HG02870 (cell line): Measurements from ENCODE around the gene HTR3E.
"Not testable (repeated sequence)": the region's sequence is repeated elsewhere in the genome, so short reads cannot be mapped to it uniquely, and the experiment has no call there.

Experiments
- ATAC-seq: cut with Tn5 transposase; IDR thresholded peaks from one replicate; pipeline ENCODE4 v1.9.1; 2021; ENCODE audit warnings: mild to moderate bottlenecking, moderate library complexity; ENCODE audit not compliant: unreplicated experiment

The HTR3E gene, protein sequence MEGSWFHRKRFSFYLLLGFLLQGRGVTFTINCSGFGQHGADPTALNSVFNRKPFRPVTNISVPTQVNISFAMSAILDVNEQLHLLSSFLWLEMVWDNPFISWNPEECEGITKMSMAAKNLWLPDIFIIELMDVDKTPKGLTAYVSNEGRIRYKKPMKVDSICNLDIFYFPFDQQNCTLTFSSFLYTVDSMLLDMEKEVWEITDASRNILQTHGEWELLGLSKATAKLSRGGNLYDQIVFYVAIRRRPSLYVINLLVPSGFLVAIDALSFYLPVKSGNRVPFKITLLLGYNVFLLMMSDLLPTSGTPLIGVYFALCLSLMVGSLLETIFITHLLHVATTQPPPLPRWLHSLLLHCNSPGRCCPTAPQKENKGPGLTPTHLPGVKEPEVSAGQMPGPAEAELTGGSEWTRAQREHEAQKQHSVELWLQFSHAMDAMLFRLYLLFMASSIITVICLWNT

GRCh38 chr3:184096811-184097383 lies at the start of gene HTR3E:
Gene HTR3E, plus strand, starts transcription at chr3:184097064. Its CDS starts 466 bp downstream, at chr3:184097530.
- no peak for ATAC-seq

- no peak for ATAC-seq
Observed at GRCh38 chr3:184050217-184050847, 46.5 kb upstream of the HTR3E start.

- no peak for ATAC-seq
Observed at GRCh38 chr3:184052767-184053166, 44.1 kb upstream of the HTR3E start, which contains the start of gene HTR3C. Gene HTR3C, plus strand, starts transcription at chr3:184053047. Its CDS starts 34 bp downstream, at chr3:184053081.

DNA sequence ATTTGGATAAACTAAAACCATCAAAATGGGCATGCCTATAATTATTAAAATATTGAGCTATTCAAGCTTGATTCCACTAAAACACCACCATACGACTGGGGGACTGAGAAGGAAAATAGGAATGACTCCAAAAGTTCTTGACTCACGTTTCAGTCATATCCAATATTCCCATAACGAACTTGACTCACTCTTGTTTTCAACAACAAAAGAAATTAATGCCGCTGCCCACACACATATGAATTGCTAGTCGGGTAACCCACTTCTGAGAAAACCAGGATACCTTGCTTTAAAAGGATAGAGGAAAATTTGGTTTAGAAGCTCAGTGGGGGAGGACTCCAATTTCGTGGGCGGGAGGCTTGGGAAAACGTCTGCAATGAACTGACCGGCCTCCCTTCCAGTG lies 38.8 kb upstream of the HTR3E start:
- ATAC-seq: no peak

DNA sequence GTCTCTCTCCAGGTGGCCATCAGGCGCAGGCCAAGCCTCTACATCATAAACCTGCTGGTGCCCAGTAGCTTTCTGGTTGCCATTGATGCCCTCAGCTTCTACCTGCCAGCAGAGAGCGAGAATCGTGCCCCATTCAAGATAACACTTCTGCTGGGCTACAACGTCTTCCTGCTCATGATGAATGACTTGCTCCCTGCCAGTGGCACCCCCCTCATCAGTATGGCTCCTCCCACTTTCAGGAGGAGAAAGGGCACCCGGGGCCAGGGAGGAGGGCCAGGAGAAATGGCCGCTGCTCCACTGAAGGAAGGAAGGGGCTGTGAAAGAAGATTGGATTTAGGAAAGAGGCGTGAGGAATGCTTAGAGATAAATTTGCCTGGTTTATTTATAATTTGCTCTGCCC lies 37.4 kb upstream of the HTR3E start:
- ATAC-seq: no peak

- no peak for ATAC-seq
Observed at GRCh38 chr3:184062637-184063036, 34.2 kb upstream of the HTR3E start.

GRCh38 chr3:184066211-184066610 lies 30.7 kb upstream of the HTR3E start:
- no peak for ATAC-seq

DNA sequence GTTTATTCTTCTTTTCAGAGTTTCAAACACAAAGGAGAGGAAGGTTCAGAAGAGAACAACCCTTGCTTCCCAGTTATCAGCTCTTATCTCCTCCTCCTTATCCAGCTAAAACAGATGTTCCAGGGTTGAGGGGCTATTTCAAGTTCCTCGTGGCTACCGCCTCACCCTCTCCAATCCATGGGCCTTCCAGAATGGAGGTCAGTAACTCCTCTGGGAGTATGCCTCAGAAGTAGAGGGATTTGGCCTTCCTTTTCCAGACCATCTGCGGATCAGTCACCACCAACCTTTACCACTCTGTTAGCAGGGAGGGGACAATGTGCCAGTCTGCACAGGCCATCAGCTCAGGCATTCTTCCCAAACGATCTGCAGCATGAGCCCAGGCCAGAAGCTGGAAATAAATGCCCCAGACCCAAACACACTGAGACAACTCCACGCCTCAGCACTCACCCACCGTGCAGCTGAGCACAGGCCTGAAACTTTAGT lies 29.2 kb upstream of the HTR3E start:
- no peak for ATAC-seq

DNA sequence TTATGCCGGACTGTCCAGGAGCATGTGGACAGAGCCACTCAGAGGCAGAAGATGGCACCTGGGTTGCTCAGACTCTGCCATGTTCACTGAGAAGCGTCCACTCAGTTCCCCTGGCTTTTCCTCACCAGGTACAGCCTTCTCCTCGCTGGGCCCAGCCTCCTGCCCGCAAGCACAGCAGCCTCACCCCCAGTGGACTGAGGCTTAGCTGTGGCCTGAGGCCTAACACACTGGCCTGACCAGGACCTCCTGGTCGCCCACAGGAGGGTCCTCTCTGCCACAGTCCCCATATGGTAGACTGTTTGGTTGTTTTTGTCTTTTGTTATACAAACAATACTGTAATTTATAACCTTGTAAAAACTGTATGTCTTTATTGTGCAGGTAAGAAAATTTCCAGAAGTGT lies 28.5 kb upstream of the HTR3E start:
- ATAC-seq: no peak

GRCh38 chr3:184071142-184071541 lies 25.7 kb upstream of the HTR3E start:
- ATAC-seq: not testable (repeated sequence)

- no peak for ATAC-seq
Observed at GRCh38 chr3:184073621-184074020, 23.2 kb upstream of the HTR3E start.

GRCh38 chr3:184075901-184076300 lies 21.0 kb upstream of the HTR3E start:
- ATAC-seq: no peak

GRCh38 chr3:184077881-184078280 lies 19.0 kb upstream of the HTR3E start:
- no peak for ATAC-seq

- ATAC-seq: no peak
Observed at GRCh38 chr3:184078851-184079250, 18.0 kb upstream of the HTR3E start.

GRCh38 chr3:184081116-184081830 lies 15.6 kb upstream of the HTR3E start:
- no peak for ATAC-seq

- no peak for ATAC-seq
Observed at GRCh38 chr3:184082034-184082433, 14.8 kb upstream of the HTR3E start.

- no peak for ATAC-seq
Observed at GRCh38 chr3:184082465-184082864, 14.4 kb upstream of the HTR3E start.

DNA sequence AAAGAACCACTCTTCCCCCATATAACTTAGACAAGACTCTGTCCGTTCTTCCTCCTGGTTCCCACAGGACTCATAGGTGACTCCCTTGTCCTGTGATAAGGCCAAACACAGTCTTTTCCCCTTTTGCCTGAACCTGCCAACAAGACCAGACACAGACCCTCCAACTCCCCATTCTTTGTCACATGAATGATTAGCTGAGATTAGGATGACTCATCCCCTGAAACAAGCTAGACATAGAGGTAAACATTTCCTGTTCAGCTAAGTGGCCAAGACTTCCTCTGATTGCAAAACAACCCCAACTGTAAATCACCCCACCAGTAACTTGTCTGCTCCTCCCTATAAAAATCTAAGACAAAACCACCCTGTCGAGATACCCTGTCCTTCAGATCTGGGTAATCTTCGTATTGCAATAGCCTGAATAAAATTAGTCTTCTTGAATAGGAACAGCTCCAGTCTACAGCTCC lies 11.4 kb upstream of the HTR3E start:
- ATAC-seq: no peak

GRCh38 chr3:184092199-184092598 lies 4.7 kb upstream of the HTR3E start:
- ATAC-seq: no peak

GRCh38 chr3:184097556-184097955 lies 692 bp downstream of the HTR3E start:
- ATAC-seq: no peak
